Endothelial cell of umbilical vein (primary cell): ENCODE results near the gene KLC1. TPM values are rescaled to one million over a fixed set of nuclear protein-coding genes. Genes with fewer than 3 reads are reported as not detected.

Experiments used
- BruUV-seq: library from RNA; stranded (reverse); fragments of 400-500 nt; replicated peaks from 2 replicates; lab custom pipeline; 2021; lab: Mats Ljungman, UMichigan
- CTCF ChIA-PET: fragments of 300-600, 350-600 bp; sonication (Branson Sonifier 250); formaldehyde crosslinking; loops from one replicate; lab custom pipeline; 2021; ENCODE audit warnings: antibody characterized with exemption, inconsistent platforms; lab: Charles Lee
- POLR2A ChIA-PET: fragments of 300-600, 350-600 bp; sonication (Branson Sonifier 250); formaldehyde crosslinking; loops from one replicate; lab custom pipeline; 2021; ENCODE audit warnings: antibody characterized with exemption, inconsistent platforms; lab: Charles Lee
- DNase-seq: peaks from one replicate; pipeline ENCODE4 v3.0.0-alpha.2; 2011; ENCODE audit warnings: low read depth, low spot score
- FAIRE-seq: peaks from 2 replicates; lab custom pipeline; 2011; peaks lifted over from hg19 to GRCh38; lab: Jason Lieb, UNC
- H2AFZ ChIP-seq: 2 replicates; pipeline ENCODE4 v1.6.0; 2012; ENCODE audit warnings: low read depth, low read length, control low read depth, inconsistent platforms
- H3K27ac ChIP-seq: 2 replicates; pipeline ENCODE4 v1.5.1; 2011; ENCODE audit warnings: low read depth, mild to moderate bottlenecking, control low read depth, low read length, moderate library complexity; ENCODE audit not compliant: insufficient read depth
- H3K27me3 ChIP-seq, 2 experiments: 2 replicates each; pipeline versions ENCODE4 v1.6.0 to v1.6.1; 2011; ENCODE audit warnings: low read length in 2 of 2, mixed read lengths in 1 of 2; ENCODE audit not compliant: control insufficient read depth in 2 of 2, insufficient read depth in 2 of 2
- H3K36me3 ChIP-seq, 2 experiments: 2 replicates in 1 of 2; 3 replicates in 1 of 2; pipeline ENCODE4 v1.5.1; 2011; ENCODE audit warnings: low read length in 2 of 2, mild to moderate bottlenecking in 1 of 2, moderate library complexity in 1 of 2; ENCODE audit not compliant: control insufficient read depth in 2 of 2, insufficient read depth in 2 of 2; ENCODE audit errors: extremely low read depth in 1 of 2
- H3K4me1 ChIP-seq: 3 replicates; pipeline ENCODE4 v1.5.1; 2011; ENCODE audit warnings: mild to moderate bottlenecking, low read length; ENCODE audit not compliant: control insufficient read depth, insufficient read depth; ENCODE audit errors: extremely low read depth
- H3K4me2 ChIP-seq: 2 replicates; pipeline ENCODE4 v1.6.1; 2011; ENCODE audit warnings: low read length, control low read depth, mixed read lengths; ENCODE audit not compliant: insufficient read depth
- H3K4me3 ChIP-seq, 3 experiments: fragments of 200-600 bp in 1 of 3; sonication (generic), shearing (Covaris generic) in 1 of 3; replicated peaks in 1 of 3; 2 replicates each; pipeline ENCODE4 v1.5.1; 2011 to 2016; ENCODE audit warnings: control low read depth in 3 of 3, low read length in 3 of 3, mild to moderate bottlenecking in 2 of 3, inconsistent platforms in 1 of 3, low read depth in 1 of 3, moderate library complexity in 1 of 3; ENCODE audit not compliant: insufficient read depth in 1 of 3
- H3K79me2 ChIP-seq: 2 replicates; pipeline ENCODE4 v1.6.0; 2012; ENCODE audit warnings: low read length, inconsistent platforms; ENCODE audit not compliant: control insufficient read depth, insufficient read depth
- H3K9ac ChIP-seq: replicated peaks from 2 replicates; pipeline ENCODE3; 2011; ENCODE audit warnings: low read length, control low read depth; ENCODE audit not compliant: insufficient read depth; ENCODE audit errors: extremely low read depth
- H3K9me1 ChIP-seq: replicated peaks from 3 replicates; pipeline ENCODE4 v1.6.0; 2011; ENCODE audit warnings: mild to moderate bottlenecking, low read length; ENCODE audit not compliant: control insufficient read depth, insufficient read depth; ENCODE audit errors: extremely low read depth
- H3K9me3 ChIP-seq: replicated peaks from 2 replicates; pipeline ENCODE4 v1.5.1; 2012; ENCODE audit warnings: low read length, inconsistent platforms; ENCODE audit not compliant: control insufficient read depth, insufficient read depth
- H4K20me1 ChIP-seq: replicated peaks from 2 replicates; pipeline ENCODE3; 2011; ENCODE audit warnings: mild to moderate bottlenecking, low read length; ENCODE audit not compliant: control insufficient read depth, insufficient read depth; ENCODE audit errors: extremely low read depth
- CTCF ChIP-seq, 2 donors: IDR thresholded peaks; 1 replicate in 1 of 2; 2 replicates in 1 of 2; pipeline ENCODE4 v1.5.1; 2011; ENCODE audit warnings: low read length in 2 of 2, mild to moderate bottlenecking in 2 of 2, moderate library complexity in 2 of 2, control low read depth in 1 of 2, inconsistent platforms in 1 of 2, low read depth in 1 of 2; ENCODE audit not compliant: insufficient read depth in 1 of 2; ENCODE audit errors: extremely low read depth in 1 of 2
- EZH2 ChIP-seq: IDR thresholded peaks from 2 replicates; pipeline ENCODE4 v1.6.1; 2012; ENCODE audit warnings: borderline replicate concordance, low read depth, mild to moderate bottlenecking, moderate library complexity, low read length, inconsistent platforms; ENCODE audit not compliant: severe bottlenecking
- FOS ChIP-seq: IDR thresholded peaks from 2 replicates; pipeline ENCODE4 v1.6.1; 2011; ENCODE audit warnings: mild to moderate bottlenecking, low read length, moderate library complexity, borderline replicate concordance; ENCODE audit not compliant: insufficient read depth
- GATA2 ChIP-seq: IDR thresholded peaks from 2 replicates; pipeline ENCODE4 v1.7.0; 2011; ENCODE audit warnings: low read depth, mild to moderate bottlenecking, moderate library complexity, mixed read lengths, low read length; ENCODE audit not compliant: insufficient read length, insufficient read depth
- JUN ChIP-seq: IDR thresholded peaks from 2 replicates; pipeline ENCODE4 v1.6.1; 2011; ENCODE audit warnings: borderline replicate concordance, low read depth; ENCODE audit not compliant: insufficient read length, insufficient read depth
- MAX ChIP-seq: IDR thresholded peaks from 2 replicates; pipeline ENCODE4 v1.6.1; 2011; ENCODE audit not compliant: insufficient read depth, insufficient read length
- MYC ChIP-seq: IDR thresholded peaks from one replicate; pipeline ENCODE4 v1.6.1; 2011; ENCODE audit warnings: mild to moderate bottlenecking, low read depth, low read length
- POLR2A ChIP-seq: IDR thresholded peaks from 2 replicates; pipeline ENCODE4 v1.6.1; 2012; ENCODE audit warnings: low read depth, mild to moderate bottlenecking, control low read depth, low read length
- POLR2AphosphoS5 ChIP-seq: IDR thresholded peaks from 2 replicates; pipeline ENCODE4 v1.6.1; 2012; ENCODE audit warnings: low read depth, mild to moderate bottlenecking, control low read depth, low read length, moderate library complexity; ENCODE audit not compliant: insufficient read depth
- dilution Hi-C: fragments of 300-500 bp; cut with MboI; formaldehyde crosslinking; loops from one replicate; pipeline ENCODE4 v1.15.0; 2019; ENCODE audit warnings: low sequenced_read_pairs; ENCODE audit not compliant: extremely low pct_ligation_motif_present
- intact Hi-C: fragments of 100-400 bp; cut with micrococcal nuclease; formaldehyde crosslinking; loops from one replicate; pipeline ENCODE4 v1.10.0; 2022
- polyA plus RNA-seq, 4 experiments: library from polyadenylated mRNA; depleted of rRNA in 3 of 4; stranded (reverse) in 3 of 4; unstranded in 1 of 4; fragments of >200 nt; gene quantifications; 2 replicates each; pipeline versions ENCODE4 v1.2.1 to v1.2.3, GENCODE V29; 2011 to 2012; ENCODE audit warnings: missing spikeins in 1 of 4
- total RNA-seq: library from RNA; stranded (reverse); gene quantifications from 2 replicates; pipeline ENCODE4 v1.2.3, GENCODE V29; 2021

KLC1 gene
- total and polyA plus RNA-seq, 2 donors (not counting 3 experiments of a cell fraction or from before 2014, with no cell fraction given) = 124 to 233 TPM

GRCh38 chr14:103716091-103716801 is 87.2 kb downstream of the KLC1 start:
- H4K20me1 ChIP-seq = no peaks in the 10 kb centered on the region
- H3K36me3 ChIP-seq = no peaks in the 10 kb centered on the region
- no peaks in the 10 kb centered on the region for H3K9me3 ChIP-seq
- no peak for TF ChIP-seq MYC
- no peak for TF ChIP-seq EZH2
- no peak for TF ChIP-seq CTCF (IDR thresholded peaks at IDR 0.05; ENCODE audit: extremely low read depth in 1 of 2, insufficient read depth in 1 of 2, low read depth in 1 of 2, low read length in 2 of 2)
- no peak for TF ChIP-seq MAX
- TF ChIP-seq POLR2AphosphoS5 = no peak
- no peak for TF ChIP-seq JUN
- no peak for TF ChIP-seq GATA2
- no peak for TF ChIP-seq POLR2A
- no peak for TF ChIP-seq FOS
- DNase-seq (no peak), FAIRE-seq (no peak)
- H3K27me3 ChIP-seq = no peaks in the 10 kb centered on the region
- intact Hi-C loops (loop anchor here (5.0 kb wide), 1 partner anchor 131 kb away; the partner anchor contains the start of gene PPP1R13B), dilution Hi-C loops (no loop called here)
- peak overlapping the region; percentile 41 for H3K9ac ChIP-seq
- peak overlapping the region; percentile 65 for H3K4me2 ChIP-seq
- H3K79me2 ChIP-seq = peaks cover 51% of the 10 kb centered on the region
- ChIA-PET POLR2A (interaction anchor here (0.5 to 1.0 kb wide), 2 partner anchors 25 to 111 kb away, joined by 3 read pairs; no protein-coding TSS in a partner anchor), CTCF (interaction anchor here (1.0 to 1.8 kb wide), 6 partner anchors 10 to 185 kb away, joined by 4 to 7 read pairs (median 4); no protein-coding TSS in a partner anchor)
- no peak overlapping the region for H3K27ac ChIP-seq
- no TSS peak for BruUV-seq
- peak overlapping the region; percentile 31 to 75 (median 58) for H3K4me3 ChIP-seq
- H3K4me1 ChIP-seq = peaks cover 24% of the 10 kb centered on the region
- peak overlapping the region; percentile 18 for H2AFZ ChIP-seq
- H3K9me1 ChIP-seq = no peaks in the 10 kb centered on the region
